Neural cell (in vitro differentiated cells): ENCODE results near the gene SCUBE1. TPM values are rescaled to one million over a fixed set of nuclear protein-coding genes. Genes with fewer than 3 reads are reported as not detected.

ENCODE experiments used
- H2AFZ ChIP-seq: fragments of 200-600, 300-800 bp; sonication (generic), shearing (Covaris generic); 2 replicates; pipeline ENCODE4 v1.6.0; 2014; ENCODE audit warnings: low read depth, mild to moderate bottlenecking, antibody characterized with exemption, low read length, moderate library complexity
- H3F3A ChIP-seq: fragments of 200-600 bp; shearing (Covaris generic); 2 replicates; pipeline ENCODE4 v1.6.1; 2016; ENCODE audit warnings: mild to moderate bottlenecking, moderate library complexity, mixed read lengths, antibody characterized with exemption, low read length; ENCODE audit not compliant: insufficient read depth, poor library complexity, severe bottlenecking
- H3K27ac ChIP-seq: fragments of 200-600, 300-800 bp; sonication (generic), shearing (Covaris generic); 2 replicates; pipeline ENCODE4 v1.5.1; 2014; ENCODE audit warnings: mild to moderate bottlenecking, low read length, moderate library complexity
- H3K27me3 ChIP-seq: fragments of 300-800, 200-600 bp; sonication (generic), shearing (Covaris generic); 2 replicates; pipeline ENCODE4 v1.6.0; 2014; ENCODE audit warnings: mild to moderate bottlenecking, low read depth, low read length, moderate library complexity; ENCODE audit not compliant: insufficient read depth
- H3K36me3 ChIP-seq: fragments of 300-800, 200-600 bp; sonication (generic), shearing (Covaris generic); 2 replicates; pipeline ENCODE4 v1.5.1; 2014; ENCODE audit warnings: mild to moderate bottlenecking, antibody characterized with exemption, low read length, moderate library complexity; ENCODE audit not compliant: insufficient read depth
- H3K4me2 ChIP-seq: fragments of 300-800, 200-600 bp; sonication (generic), shearing (Covaris generic); 2 replicates; pipeline ENCODE4 v1.6.0; 2014; ENCODE audit warnings: mild to moderate bottlenecking, low read length
- H3K4me3 ChIP-seq: fragments of 300-800, 200-600 bp; sonication (generic), shearing (Covaris generic); 2 replicates; pipeline ENCODE4 v1.5.1; 2014; ENCODE audit warnings: mild to moderate bottlenecking, low read length, moderate library complexity
- H3K79me2 ChIP-seq: fragments of 200-600 bp; shearing (Covaris generic); replicated peaks from 2 replicates; pipeline ENCODE4 v1.6.0; 2014; ENCODE audit warnings: mild to moderate bottlenecking, low read length, moderate library complexity; ENCODE audit not compliant: insufficient read depth
- H3K9ac ChIP-seq: fragments of 300-800, 200-600 bp; sonication (generic), shearing (Covaris generic); 2 replicates; pipeline ENCODE4 v1.6.1; 2016; ENCODE audit warnings: mild to moderate bottlenecking, low read length, mixed read lengths
- H3K9me2 ChIP-seq: fragments of 200-600 bp; shearing (Covaris generic); 2 replicates; pipeline ENCODE4 v1.6.1; 2016; ENCODE audit warnings: mild to moderate bottlenecking, low read length, mixed read lengths; ENCODE audit not compliant: insufficient read depth
- H3K9me3 ChIP-seq: fragments of 200-600, 300-800 bp; sonication (generic), shearing (Covaris generic); 2 replicates; pipeline ENCODE4 v1.6.1; 2016; ENCODE audit warnings: mild to moderate bottlenecking, mixed run types, low read length, moderate library complexity, mixed read lengths
- H4K20me1 ChIP-seq: fragments of 200-600 bp; shearing (Covaris generic); 2 replicates; pipeline ENCODE4 v1.6.1; 2016; ENCODE audit warnings: mild to moderate bottlenecking, mixed run types; ENCODE audit not compliant: insufficient read depth
- EP300 ChIP-seq: fragments of 450-650 bp; conservative IDR thresholded peaks from 2 replicates; pipeline ENCODE4 v1.6.1; 2014; ENCODE audit warnings: antibody characterized with exemption, mild to moderate bottlenecking, moderate library complexity; ENCODE audit not compliant: poor library complexity, severe bottlenecking
- EZH2 ChIP-seq: fragments of 200-600, 300-800 bp; shearing (Covaris generic), sonication (generic); IDR thresholded peaks from 2 replicates; pipeline ENCODE4 v1.6.1; 2014; ENCODE audit warnings: antibody characterized with exemption, low read length, borderline replicate concordance, mild to moderate bottlenecking; ENCODE audit not compliant: insufficient read depth, poor library complexity, severe bottlenecking
- MXI1 ChIP-seq: fragments of 450-650 bp; conservative IDR thresholded peaks from 2 replicates; pipeline ENCODE4 v1.6.1; 2014; ENCODE audit warnings: antibody characterized with exemption, mild to moderate bottlenecking; ENCODE audit not compliant: poor library complexity, severe bottlenecking
- POLR2AphosphoS5 ChIP-seq: IDR thresholded peaks from 2 replicates; pipeline ENCODE4 v1.6.1; 2012
- RAD21 ChIP-seq: fragments of 450-650 bp; conservative IDR thresholded peaks from 2 replicates; pipeline ENCODE4 v1.6.1; 2014; ENCODE audit warnings: antibody characterized with exemption, mild to moderate bottlenecking, moderate library complexity
- SMC3 ChIP-seq: fragments of 450-650 bp; conservative IDR thresholded peaks from 2 replicates; pipeline ENCODE4 v1.6.1; 2014; ENCODE audit warnings: antibody characterized with exemption, mild to moderate bottlenecking, moderate library complexity; ENCODE audit not compliant: poor library complexity
- TAF1 ChIP-seq: IDR thresholded peaks from 2 replicates; pipeline ENCODE4 v1.6.1; 2012; ENCODE audit warnings: low read depth
- polyA plus RNA-seq: library from polyadenylated mRNA; depleted of rRNA; stranded (reverse); fragments of >200 nt; gene quantifications from 2 replicates; pipeline ENCODE4 v1.2.3, GENCODE V29; 2014
- TF ChIP-seq, protein P1 (sequence below): IDR thresholded peaks from 2 replicates; pipeline ENCODE4 v1.6.1; 2012; ENCODE audit warnings: borderline replicate concordance
- TF ChIP-seq, protein P2 (sequence below): fragments of 450-650 bp; IDR thresholded peaks from 2 replicates; pipeline ENCODE4 v1.5.1; 2014; ENCODE audit warnings: antibody characterized with exemption, mild to moderate bottlenecking, moderate library complexity; ENCODE audit not compliant: poor library complexity, severe bottlenecking

Gene SCUBE1
- polyA plus RNA-seq, 1 donor from 2014 or later = 8.4 TPM

DNA sequence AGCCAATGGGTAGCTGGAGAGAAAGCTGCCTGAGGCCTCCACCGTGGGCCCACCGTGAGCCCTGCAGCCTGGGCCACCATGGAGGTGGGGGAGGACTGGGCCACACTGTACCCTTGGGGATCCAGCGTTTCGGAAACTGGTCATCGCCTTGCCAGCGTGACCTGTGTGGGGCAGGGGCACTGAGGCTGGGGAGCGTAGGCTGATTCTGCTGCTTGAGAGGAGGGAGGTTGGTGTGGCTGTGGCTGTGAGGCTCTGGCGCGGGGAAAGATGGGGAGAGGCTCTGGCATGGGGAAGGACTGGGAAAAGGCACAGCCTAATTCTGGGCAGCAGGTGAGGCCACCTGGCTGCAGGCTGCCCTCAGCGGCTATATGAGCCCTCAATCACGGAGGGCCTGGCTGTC is 143.6 kb downstream of the SCUBE1 start:
- H3K9me2 ChIP-seq = no peaks in the 10 kb centered on the region
- no peaks in the 10 kb centered on the region for H3K36me3 ChIP-seq
- no peak overlapping the region for H2AFZ ChIP-seq
- H3K27ac ChIP-seq = no peak overlapping the region
- no peaks in the 10 kb centered on the region for H3F3A ChIP-seq
- H3K9ac ChIP-seq = no peak overlapping the region
- no peaks in the 10 kb centered on the region for H3K79me2 ChIP-seq
- no peaks in the 10 kb centered on the region for H3K27me3 ChIP-seq
- no peaks in the 10 kb centered on the region for H4K20me1 ChIP-seq
- H3K9me3 ChIP-seq = no peaks in the 10 kb centered on the region
- no peak overlapping the region for H3K4me2 ChIP-seq
- no peak for TF ChIP-seq TAF1
- no peak for TF ChIP-seq SMC3
- no peak for TF ChIP-seq RAD21
- no peak for TF ChIP-seq EZH2
- no peak for TF ChIP-seq MXI1
- TF ChIP-seq, protein P1, sequence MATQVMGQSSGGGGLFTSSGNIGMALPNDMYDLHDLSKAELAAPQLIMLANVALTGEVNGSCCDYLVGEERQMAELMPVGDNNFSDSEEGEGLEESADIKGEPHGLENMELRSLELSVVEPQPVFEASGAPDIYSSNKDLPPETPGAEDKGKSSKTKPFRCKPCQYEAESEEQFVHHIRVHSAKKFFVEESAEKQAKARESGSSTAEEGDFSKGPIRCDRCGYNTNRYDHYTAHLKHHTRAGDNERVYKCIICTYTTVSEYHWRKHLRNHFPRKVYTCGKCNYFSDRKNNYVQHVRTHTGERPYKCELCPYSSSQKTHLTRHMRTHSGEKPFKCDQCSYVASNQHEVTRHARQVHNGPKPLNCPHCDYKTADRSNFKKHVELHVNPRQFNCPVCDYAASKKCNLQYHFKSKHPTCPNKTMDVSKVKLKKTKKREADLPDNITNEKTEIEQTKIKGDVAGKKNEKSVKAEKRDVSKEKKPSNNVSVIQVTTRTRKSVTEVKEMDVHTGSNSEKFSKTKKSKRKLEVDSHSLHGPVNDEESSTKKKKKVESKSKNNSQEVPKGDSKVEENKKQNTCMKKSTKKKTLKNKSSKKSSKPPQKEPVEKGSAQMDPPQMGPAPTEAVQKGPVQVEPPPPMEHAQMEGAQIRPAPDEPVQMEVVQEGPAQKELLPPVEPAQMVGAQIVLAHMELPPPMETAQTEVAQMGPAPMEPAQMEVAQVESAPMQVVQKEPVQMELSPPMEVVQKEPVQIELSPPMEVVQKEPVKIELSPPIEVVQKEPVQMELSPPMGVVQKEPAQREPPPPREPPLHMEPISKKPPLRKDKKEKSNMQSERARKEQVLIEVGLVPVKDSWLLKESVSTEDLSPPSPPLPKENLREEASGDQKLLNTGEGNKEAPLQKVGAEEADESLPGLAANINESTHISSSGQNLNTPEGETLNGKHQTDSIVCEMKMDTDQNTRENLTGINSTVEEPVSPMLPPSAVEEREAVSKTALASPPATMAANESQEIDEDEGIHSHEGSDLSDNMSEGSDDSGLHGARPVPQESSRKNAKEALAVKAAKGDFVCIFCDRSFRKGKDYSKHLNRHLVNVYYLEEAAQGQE = no peak
- TF ChIP-seq EP300 = no peak
- no peak for TF ChIP-seq POLR2AphosphoS5
- TF ChIP-seq, protein P2, sequence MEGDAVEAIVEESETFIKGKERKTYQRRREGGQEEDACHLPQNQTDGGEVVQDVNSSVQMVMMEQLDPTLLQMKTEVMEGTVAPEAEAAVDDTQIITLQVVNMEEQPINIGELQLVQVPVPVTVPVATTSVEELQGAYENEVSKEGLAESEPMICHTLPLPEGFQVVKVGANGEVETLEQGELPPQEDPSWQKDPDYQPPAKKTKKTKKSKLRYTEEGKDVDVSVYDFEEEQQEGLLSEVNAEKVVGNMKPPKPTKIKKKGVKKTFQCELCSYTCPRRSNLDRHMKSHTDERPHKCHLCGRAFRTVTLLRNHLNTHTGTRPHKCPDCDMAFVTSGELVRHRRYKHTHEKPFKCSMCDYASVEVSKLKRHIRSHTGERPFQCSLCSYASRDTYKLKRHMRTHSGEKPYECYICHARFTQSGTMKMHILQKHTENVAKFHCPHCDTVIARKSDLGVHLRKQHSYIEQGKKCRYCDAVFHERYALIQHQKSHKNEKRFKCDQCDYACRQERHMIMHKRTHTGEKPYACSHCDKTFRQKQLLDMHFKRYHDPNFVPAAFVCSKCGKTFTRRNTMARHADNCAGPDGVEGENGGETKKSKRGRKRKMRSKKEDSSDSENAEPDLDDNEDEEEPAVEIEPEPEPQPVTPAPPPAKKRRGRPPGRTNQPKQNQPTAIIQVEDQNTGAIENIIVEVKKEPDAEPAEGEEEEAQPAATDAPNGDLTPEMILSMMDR = no peak
- H3K4me3 ChIP-seq = no peak overlapping the region

DNA sequence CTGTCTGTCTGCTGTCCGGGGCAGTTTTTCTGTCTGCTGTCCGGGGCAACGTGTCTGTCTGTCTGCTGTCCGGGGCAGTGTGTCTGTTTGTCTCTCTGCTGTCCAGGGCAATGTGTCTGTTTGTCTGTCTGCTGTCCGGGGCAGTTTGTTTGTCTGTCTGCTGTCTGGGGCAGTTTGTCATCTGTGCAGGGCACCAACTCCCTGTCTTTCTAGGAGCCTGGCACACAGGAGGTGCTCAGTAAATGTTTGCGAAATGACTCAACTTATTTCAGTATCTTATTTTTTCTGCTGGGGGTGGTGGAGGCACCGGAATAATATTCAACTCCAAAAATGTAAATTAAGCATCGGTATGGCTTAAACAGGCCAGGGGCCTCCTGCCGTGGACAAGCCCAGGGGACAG is 144.2 kb downstream of the SCUBE1 start:
- no peaks in the 10 kb centered on the region for H3K9me2 ChIP-seq
- H3K27me3 ChIP-seq = no peaks in the 10 kb centered on the region
- no peak overlapping the region for H3K9ac ChIP-seq
- no peaks in the 10 kb centered on the region for H4K20me1 ChIP-seq
- H3K36me3 ChIP-seq = no peaks in the 10 kb centered on the region
- no peak overlapping the region for H3K4me3 ChIP-seq
- no peaks in the 10 kb centered on the region for H3K79me2 ChIP-seq
- H3F3A ChIP-seq = no peaks in the 10 kb centered on the region
- no peak overlapping the region for H3K27ac ChIP-seq
- TF ChIP-seq SMC3 = no peak
- no peak for TF ChIP-seq MXI1
- no peak for TF ChIP-seq EP300
- TF ChIP-seq, protein P1 = no peak
- TF ChIP-seq POLR2AphosphoS5 = no peak
- TF ChIP-seq RAD21 = no peak
- TF ChIP-seq, protein P2 = no peak
- TF ChIP-seq TAF1 = no peak
- no peak for TF ChIP-seq EZH2
- H2AFZ ChIP-seq = no peak overlapping the region
- H3K4me2 ChIP-seq = no peak overlapping the region
- H3K9me3 ChIP-seq = no peaks in the 10 kb centered on the region
